GM11168 (cell line): ENCODE results near the gene SPDYE5.

Experiments
- in situ Hi-C: fragments of 300-500 bp; cut with MboI; formaldehyde crosslinking; loops from one replicate; pipeline ENCODE4 v1.12.0; 2022; ENCODE audit warnings: low sequenced_read_pairs; ENCODE audit not compliant: unreplicated experiment

The SPDYE5 gene

GRCh38 chr7:75536491-75536890 lies 44.4 kb downstream of the SPDYE5 start:
- in situ Hi-C loops: no loop called here

GRCh38 chr7:75536940-75537538 lies 44.9 kb downstream of the SPDYE5 start:
- in situ Hi-C loops: no loop called here

DNA sequence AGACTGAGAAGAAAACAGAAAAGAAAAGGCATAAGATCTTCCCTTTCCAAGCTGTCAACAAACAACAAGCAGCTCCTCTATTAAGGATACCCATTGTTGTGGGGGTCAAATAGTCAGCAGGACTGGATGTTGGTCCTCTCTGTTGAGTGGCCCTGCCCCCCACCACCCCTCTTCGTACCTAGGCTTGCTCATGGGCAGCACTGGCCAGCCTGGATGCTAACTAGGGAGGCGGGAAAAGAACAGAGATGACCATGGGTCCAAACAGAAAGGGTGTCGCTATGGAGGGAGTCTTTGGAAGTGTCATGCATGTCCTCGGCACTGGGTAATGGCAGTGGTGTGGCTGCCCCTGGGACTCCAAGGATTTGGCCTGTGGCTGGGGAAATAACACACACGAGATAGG lies 45.6 kb downstream of the SPDYE5 start:
- in situ Hi-C loops: no loop called here

DNA sequence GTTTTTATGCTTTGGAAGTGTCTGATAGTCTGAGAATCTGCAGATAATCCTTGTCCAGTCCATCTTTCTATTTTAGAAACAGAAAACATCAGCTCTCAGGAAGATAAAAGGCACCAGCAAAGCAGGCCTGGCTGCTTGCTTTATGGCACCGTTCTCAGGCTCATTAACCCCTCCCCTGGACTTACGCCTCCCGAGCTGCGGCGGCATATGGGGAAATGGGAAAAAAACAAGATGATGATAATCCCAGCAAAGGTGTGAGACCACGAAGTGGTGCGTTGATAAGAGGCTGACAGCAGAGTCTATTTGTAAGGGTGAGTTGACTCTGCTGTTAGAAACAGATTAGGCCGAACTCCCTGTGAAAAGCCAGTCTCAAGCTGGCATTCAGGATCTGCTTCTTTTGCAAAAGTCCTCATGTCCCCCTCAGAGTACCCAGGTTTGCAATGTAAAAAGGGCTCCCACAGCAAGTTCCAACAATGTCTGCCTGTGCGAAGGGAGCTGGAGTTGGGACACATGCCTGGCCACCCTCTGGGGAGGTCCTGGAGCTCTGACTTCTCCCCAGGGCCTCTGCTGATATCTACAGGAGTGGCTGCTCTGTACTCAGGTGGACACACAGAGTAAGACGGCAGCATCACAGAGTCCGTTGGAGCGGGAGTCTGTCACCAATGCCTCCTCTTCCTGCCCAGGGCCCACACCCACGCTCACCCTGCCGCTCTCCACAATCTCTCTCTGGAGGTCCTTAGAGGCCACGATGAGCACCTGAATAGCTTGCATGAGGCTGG lies 54.3 kb downstream of the SPDYE5 start:
- in situ Hi-C loops: no loop called here
